GM20000 (cell line): Measurements from ENCODE around the gene NGFR.

Source experiments
- DNase-seq: peaks from one replicate; pipeline ENCODE4 v3.0.0; 2012; ENCODE audit warnings: low spot score
- TF ChIP-seq, protein P1 (sequence below): IDR thresholded peaks from 2 replicates; pipeline ENCODE4 v1.5.1; 2012; ENCODE audit warnings: mild to moderate bottlenecking, control low read depth; ENCODE audit errors: extremely low read depth, missing control alignments

NGFR gene

DNA sequence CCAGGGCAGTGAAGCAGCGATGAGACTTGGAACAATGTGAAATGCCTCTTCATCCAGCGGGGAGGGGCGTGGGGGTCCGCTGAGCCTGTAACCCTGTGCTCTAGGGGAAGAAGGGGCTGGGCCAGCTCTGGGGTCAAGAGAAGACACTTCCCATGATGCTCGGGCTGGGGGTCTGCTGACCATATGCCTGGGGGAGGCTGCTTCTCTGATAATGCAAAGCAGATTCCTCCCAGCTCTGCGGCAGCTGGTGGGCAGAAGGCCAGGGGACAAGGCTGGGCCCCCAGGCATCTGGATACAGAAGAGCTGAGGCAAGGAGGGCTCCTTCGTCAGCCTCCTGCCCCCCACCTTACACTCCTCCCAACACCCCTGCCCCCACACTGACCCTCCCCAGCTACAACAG, 24.7 kb downstream of the NGFR start:
- no peak for DNase-seq
- TF ChIP-seq, protein P1, sequence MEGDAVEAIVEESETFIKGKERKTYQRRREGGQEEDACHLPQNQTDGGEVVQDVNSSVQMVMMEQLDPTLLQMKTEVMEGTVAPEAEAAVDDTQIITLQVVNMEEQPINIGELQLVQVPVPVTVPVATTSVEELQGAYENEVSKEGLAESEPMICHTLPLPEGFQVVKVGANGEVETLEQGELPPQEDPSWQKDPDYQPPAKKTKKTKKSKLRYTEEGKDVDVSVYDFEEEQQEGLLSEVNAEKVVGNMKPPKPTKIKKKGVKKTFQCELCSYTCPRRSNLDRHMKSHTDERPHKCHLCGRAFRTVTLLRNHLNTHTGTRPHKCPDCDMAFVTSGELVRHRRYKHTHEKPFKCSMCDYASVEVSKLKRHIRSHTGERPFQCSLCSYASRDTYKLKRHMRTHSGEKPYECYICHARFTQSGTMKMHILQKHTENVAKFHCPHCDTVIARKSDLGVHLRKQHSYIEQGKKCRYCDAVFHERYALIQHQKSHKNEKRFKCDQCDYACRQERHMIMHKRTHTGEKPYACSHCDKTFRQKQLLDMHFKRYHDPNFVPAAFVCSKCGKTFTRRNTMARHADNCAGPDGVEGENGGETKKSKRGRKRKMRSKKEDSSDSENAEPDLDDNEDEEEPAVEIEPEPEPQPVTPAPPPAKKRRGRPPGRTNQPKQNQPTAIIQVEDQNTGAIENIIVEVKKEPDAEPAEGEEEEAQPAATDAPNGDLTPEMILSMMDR, result no peak

DNA sequence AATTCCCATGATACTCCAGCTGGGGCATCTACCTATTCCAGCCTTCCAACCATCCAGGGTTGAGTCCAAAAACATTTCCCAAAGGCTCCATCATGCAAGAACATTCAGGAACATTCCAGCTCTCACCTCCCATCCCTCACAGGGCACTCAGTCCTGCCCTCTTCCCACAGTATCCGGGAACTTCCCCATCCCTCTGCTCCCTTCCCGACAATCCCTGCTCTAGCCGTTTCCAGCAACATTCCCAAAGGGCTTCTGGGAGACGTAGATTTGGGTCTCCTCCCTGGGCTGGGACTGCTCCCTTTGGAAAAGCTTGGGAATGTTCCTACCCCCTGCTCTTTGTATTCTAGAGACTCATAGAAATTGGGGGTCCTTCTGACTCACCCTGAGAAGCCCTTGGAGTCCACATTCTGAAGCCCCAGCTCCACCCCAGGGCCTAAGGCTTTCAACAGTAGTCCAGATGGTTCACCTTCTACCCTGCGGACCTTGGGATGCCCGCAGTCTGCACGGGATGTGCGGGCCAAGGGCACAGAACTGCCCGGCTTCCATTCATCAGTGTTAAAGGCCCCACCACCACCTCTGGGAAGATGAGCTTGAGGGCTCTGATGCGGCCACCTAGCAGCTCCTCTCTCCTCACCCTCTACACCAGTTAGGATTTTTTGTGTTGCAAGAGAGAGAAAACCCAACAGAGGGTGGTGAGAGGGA, 25.4 kb downstream of the NGFR start:
- TF ChIP-seq, protein P1, result no peak
- peak; percentile 3 for DNase-seq

DNA sequence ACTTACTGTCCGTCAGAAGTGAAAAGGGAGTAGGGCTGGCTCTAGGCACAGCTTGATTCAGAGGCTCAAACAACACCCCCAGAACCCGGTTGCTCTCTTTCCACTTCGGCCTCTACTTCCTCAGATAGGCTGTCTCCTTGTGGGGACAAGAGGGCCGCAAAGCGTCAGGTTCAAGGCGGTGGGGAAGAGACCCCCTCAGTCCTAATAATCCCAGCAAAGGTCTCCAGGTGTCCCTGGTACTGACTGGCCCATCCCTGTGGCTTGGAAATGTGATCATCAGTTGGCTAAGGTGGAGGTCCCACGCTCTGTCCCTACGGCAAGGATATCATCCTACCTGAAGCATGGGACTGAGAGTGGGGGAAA, 26.0 kb downstream of the NGFR start:
- TF ChIP-seq, protein P1, result no peak
- no peak for DNase-seq

DNA sequence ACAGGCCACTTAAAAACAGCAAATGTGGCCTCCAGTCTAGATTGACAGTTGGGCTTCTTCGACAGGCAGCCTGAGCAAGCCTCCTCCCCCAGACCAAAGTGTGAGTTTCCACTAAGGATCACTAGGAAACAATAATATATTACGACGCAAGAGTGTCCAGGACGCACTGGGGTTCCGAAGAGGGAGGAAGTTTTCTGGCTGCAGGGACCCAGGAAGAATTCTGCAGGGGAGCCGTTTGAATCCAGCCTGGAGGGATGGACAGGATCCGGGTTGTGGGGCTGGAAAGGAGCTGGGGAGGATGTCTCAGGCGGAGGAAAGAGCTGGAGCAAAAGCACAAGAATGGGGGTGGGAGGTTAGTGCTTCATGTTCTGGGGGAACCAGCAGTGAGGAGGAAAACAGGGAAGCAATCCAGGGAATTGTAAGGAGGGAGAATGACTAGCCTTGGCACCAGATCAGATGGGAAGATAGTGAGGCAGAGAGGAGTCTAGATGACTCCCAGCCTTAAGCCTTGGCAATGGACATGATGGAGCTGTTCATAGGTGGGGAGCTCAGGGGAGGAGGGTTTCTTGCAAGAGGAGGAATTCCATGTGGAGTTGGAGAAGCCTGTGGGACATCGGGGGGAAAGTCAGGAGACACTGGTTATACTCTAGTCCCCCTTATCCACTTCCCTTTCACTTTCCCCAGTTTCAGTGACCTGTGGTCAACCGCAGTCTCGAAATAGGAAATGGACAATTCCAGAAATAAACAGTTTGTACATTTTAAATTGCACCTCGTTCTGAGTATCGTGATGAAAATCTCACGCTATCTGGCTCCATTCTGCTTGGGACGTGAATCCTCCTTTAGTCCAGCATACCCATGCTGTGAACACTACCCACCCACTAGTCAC, 26.6 kb downstream of the NGFR start:
- TF ChIP-seq, protein P1, result no peak
- peak; percentile 3 for DNase-seq

DNA sequence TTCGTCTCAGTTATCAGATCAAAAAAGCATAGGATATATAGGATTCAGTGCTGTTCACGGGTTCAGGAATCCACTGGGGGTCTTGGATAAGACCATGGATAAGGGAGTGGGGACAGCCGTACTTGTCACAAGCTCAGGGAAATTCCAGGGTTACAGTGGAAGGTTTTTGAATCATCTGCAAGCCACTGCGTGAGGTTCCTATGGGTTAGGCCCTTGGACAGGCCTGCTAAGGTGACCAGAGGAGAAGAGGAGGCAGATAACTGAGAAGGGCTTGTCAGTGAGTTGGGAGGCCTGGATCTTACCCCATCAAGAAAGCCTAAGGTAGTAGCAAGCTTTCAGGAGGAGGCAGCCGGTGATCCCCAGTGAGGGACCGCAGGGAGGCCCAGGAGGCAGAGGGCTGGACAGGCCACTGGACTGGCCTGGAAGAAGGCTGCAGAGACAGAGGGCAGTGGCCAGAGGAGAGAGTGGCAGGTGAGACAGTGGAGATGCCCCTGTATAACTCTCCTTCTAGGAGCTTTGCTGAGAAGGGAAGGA, 27.3 kb downstream of the NGFR start:
- DNase-seq, result peak; percentile 4
- TF ChIP-seq, protein P1, result no peak

DNA sequence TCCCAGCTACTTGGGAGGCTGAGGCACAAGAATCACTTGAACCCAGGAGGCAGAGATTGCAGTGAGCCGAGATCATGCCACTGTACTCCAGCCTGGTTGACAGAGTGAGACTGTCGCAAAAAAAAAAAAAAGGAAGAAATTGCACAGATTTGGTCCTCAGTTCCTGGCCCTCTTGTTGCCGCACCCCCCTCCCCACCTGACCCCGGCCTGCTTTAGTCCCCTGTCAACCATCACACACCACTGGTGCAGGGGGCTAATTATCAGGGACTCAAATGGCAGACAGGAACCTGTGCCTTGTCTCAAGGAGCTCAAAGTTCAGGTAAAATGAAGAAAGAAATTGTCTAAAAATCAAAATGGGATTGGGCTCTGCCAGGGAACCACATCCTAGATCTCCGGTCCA, 28.1 kb downstream of the NGFR start:
- TF ChIP-seq, protein P1, result no peak
- DNase-seq, result no peak
